ENCODE measurements around the gene SLC30A3. TPM values are rescaled to one million over a fixed set of nuclear protein-coding genes. Genes with fewer than 3 reads are reported as not detected.

The SLC30A3 gene
- total RNA-seq, 1 donor from 2014 or later: 1.7 TPM

DNA sequence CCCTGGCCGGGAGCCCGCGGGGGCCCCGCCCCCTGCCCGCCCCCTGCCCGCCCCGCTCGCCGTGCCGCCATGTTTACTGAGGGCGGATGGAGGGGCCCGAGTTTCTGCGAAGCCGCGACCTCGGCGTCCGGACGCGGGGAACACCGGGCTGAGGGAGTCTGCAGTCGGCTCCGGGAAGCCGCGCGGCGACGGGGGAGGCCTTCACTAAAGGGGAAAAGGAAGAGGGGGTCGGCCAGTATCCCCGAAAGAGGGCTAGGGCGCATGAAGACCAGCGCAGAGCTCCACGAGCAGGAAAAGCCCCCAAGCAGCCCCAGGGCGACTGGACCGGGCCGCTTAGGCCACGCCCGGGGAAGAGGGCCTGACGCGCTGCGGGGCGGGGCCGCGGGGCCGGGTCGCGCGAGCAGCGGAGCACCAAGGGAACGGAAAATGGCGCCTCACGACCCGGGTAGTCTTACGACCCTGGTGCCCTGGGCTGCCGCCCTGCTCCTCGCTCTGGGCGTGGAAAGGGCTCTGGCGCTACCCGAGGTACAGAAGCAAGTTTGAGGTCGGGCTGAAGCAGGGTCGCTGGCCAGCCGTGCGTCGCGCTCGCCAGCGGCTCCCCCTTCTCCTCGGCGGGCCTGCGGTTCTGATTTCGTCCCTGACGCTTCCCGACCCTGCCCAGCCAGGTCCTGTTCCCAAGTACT is 50.8 kb downstream of the SLC30A3 start, which contains the start of the genes ATRAID and SLC5A6:
Gene ATRAID, plus strand, starts transcription at position 99 of the 683 bp plus-strand sequence. Its CDS starts 328 bp downstream, at position 427.
Gene SLC5A6, minus strand, starts transcription at position 326 of the 683 bp plus-strand sequence. CDS start 4,618 bp downstream, outside the sequence.
- peak; percentile 88 for DNase-seq (ENCODE audit: low spot score)
- Mint-ChIP-seq H3K36me3 (ENCODE audit: low read depth) (peaks cover 60% of the 10 kb centered on the region), H3K27me3 (ENCODE audit: low read depth) (no peaks in the 10 kb centered on the region), H3K4me3 (ENCODE audit: low read depth) (peak within 1 kb of the TSS; percentile 98), H3K27ac (peak within 1 kb of the TSS; percentile 99), H3K4me1 (ENCODE audit: low read depth) (peaks cover 32% of the 10 kb centered on the region), H3K9me3 (no peaks in the 10 kb centered on the region)
- intact Hi-C loops (cut with micrococcal nuclease): loop anchor here (1.0 to 5.0 kb wide), 4 partner anchors 78 to 161 kb away; partner anchors contain the start of genes AGBL5, EIF2B4, KHK and PREB

DNA sequence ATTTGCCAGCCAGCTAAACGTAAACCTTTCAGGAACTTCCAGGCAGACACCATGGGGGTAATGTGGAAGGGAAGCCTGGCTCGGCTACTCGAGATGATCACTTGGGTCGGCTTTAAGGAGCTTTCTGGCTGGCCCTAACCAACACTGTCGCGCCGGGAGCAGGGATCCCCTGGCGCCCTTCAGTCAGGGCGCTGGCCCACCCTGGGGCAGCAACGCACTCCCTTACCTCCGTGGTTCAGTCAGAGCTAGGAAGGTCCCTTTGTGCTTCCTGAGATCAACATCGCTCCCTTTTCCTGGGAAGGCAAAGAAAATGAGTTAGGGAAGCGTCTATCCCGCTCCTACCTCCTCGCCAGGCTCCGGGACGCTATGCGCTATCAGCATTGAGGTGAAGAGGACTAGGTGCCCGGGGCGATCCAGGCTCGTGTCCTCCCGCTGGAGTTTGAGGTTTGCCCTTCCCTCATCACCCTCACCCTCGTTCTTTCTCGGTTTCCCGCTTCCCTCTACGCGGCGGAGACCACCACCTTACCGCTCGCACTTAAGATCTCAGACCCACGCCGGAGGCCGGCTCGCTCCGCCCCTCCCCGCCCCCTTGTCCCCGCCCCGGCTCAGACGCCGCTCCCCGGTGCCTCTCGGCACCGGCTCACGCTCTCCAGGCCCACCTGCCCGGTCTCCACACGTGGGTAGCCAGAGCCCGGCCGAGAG is 51.5 kb downstream of the SLC30A3 start:
- Mint-ChIP-seq H3K4me1 (ENCODE audit: low read depth) (peaks cover 25% of the 10 kb centered on the region), H3K36me3 (ENCODE audit: low read depth) (peaks cover 60% of the 10 kb centered on the region), H3K4me3 (ENCODE audit: low read depth) (peak overlapping the region; percentile 98), H3K27me3 (ENCODE audit: low read depth) (no peaks in the 10 kb centered on the region), H3K27ac (peak overlapping the region; percentile 64), H3K9me3 (no peaks in the 10 kb centered on the region)
- intact Hi-C loops (cut with micrococcal nuclease): loop anchor here (5.0 kb wide), 2 partner anchors 124 to 161 kb away; partner anchors contain the start of genes EIF2B4, KHK and SNX17
- no peak for DNase-seq (ENCODE audit: low spot score)

DNA sequence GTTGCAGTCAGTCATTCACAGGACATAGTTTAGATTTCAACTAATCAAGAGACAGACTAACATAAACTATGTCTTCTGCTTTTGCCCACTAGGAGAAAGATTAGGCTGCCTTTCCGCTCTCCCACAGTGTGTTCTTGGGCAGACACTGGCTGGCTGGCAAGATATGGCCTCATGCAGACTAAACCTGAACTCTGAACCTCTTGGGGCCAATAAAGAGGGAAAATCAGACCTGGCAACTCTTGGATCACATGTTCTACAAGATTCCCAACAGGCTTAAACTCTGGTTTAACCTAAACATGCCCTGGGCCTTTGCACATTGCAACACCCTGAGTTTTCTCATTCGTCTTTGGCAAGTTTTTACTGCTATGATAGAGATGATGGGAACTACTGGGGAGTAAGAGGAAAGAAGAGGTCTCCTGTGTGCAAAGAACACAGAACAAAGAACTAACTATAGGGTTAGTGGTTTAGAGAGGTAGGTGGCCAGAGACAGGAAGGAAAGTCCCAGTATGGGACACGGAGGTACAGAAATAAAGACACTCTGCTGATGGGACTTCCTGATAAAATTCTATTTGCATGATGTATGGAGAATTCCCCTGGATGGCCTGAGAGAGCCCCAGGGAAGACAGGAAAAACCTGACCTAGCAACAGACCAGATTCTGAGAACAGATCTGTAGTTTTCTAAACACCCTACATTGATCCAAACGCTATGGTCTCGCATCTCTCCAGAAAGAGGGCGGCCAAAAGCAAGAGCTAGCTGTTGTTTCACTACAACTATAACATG is 53.0 kb downstream of the SLC30A3 start:
- Mint-ChIP-seq H3K27me3 (ENCODE audit: low read depth) (no peaks in the 10 kb centered on the region), H3K4me1 (ENCODE audit: low read depth) (peaks cover 20% of the 10 kb centered on the region)

DNA sequence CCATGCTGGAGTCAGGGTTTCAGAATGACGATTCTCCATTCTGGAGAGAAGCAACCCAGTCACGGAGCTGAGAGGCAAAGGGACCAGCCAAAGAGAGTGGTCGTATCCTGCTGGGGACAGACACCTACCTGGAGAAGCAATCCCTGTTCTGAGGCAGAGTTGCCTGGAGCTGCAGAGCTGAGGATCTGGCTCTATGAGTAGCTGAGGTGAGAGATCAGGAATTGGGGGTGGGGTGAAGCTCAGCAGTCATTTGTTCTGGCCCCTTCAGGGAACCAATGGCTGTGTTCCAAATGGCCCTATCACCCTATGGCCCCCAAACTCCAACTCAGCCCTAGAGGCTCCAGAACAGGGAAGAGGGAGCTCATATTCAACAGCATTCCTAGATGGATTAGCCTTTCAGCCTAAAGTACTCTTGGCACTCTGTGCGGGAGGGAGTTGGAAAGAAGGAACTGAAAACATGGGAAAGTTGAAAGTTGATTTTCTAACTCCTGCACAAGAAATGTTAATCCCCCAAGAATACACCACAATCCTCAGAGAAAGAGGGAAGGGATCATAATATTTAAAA is 54.3 kb downstream of the SLC30A3 start:
- no peak overlapping the region for H3K4me3 Mint-ChIP-seq (ENCODE audit: low read depth)
- H3K4me1 Mint-ChIP-seq (ENCODE audit: low read depth): peaks cover 17% of the 10 kb centered on the region
- DNase-seq (ENCODE audit: low spot score): no peak
- intact Hi-C loops (cut with micrococcal nuclease): no loop called here
- H3K9me3 Mint-ChIP-seq: no peaks in the 10 kb centered on the region
- no peaks in the 10 kb centered on the region for H3K27me3 Mint-ChIP-seq (ENCODE audit: low read depth)
- H3K27ac Mint-ChIP-seq: no peak overlapping the region
- H3K36me3 Mint-ChIP-seq (ENCODE audit: low read depth): peaks cover 63% of the 10 kb centered on the region

More for the DNA sequence above, 53.0 kb downstream of the SLC30A3 start:
- Mint-ChIP-seq H3K27ac (peak overlapping the region; percentile 44), H3K4me3 (ENCODE audit: low read depth) (peak overlapping the region; percentile 35), H3K9me3 (no peaks in the 10 kb centered on the region), H3K36me3 (ENCODE audit: low read depth) (peaks cover 64% of the 10 kb centered on the region)
- DNase-seq (ENCODE audit: low spot score): no peak
- intact Hi-C loops (cut with micrococcal nuclease): loop anchor here (5.0 kb wide), 2 partner anchors 123 to 162 kb away; partner anchors contain the start of genes EIF2B4, KHK and SNX17

DNA sequence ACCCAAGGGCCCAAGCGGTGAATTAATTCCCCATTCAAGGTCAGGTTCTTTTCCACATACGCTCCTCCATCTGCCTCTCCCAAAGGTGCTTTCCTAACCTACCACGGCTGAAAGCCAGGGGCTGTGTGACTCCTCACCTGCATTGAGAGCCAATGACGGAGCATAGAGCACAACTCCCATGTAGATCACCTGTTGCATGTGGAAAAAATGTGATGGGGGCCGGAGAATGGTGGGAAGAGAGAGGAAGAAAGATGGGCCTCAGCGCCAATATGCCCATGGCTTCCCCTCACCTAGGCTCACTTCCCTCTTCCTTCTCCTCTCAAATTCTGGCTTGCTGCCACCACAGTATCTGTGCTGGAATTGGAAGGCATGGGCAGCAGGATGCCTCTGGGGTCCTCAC is 56.5 kb downstream of the SLC30A3 start:
- H3K9me3 Mint-ChIP-seq: no peaks in the 10 kb centered on the region
- peaks cover 18% of the 10 kb centered on the region for H3K4me1 Mint-ChIP-seq (ENCODE audit: low read depth)
- no peak overlapping the region for H3K4me3 Mint-ChIP-seq (ENCODE audit: low read depth)
- no peak for DNase-seq (ENCODE audit: low spot score)
- no peak overlapping the region for H3K27ac Mint-ChIP-seq
- H3K27me3 Mint-ChIP-seq (ENCODE audit: low read depth): no peaks in the 10 kb centered on the region
- peaks cover 71% of the 10 kb centered on the region for H3K36me3 Mint-ChIP-seq (ENCODE audit: low read depth)
- intact Hi-C loops (cut with micrococcal nuclease): no loop called here

DNA sequence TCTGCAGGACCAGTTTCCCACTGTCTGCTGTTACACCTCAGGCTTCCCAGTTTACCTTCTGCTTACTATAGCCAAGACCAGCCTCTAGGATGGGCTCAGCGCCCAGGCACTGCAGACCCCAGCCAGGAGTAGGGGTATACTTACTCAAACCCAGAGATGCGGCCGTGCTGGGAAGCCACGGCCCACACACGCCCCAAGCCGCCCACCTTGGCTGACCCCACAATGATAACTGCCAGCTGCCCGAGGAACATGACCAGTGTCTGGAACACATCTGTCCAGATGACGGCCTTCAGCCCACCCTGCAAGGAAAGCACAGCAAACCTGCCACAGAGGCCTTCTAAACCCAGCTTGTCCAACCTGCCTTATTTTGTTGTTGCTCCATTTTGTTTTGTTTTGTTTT is 57.6 kb downstream of the SLC30A3 start:
- Mint-ChIP-seq H3K27ac (no peak overlapping the region), H3K36me3 (ENCODE audit: low read depth) (peaks cover 74% of the 10 kb centered on the region), H3K27me3 (ENCODE audit: low read depth) (no peaks in the 10 kb centered on the region), H3K4me1 (ENCODE audit: low read depth) (peaks cover 18% of the 10 kb centered on the region), H3K4me3 (ENCODE audit: low read depth) (no peak overlapping the region), H3K9me3 (no peaks in the 10 kb centered on the region)
- intact Hi-C loops (cut with micrococcal nuclease): no loop called here
- no peak for DNase-seq (ENCODE audit: low spot score)

DNA sequence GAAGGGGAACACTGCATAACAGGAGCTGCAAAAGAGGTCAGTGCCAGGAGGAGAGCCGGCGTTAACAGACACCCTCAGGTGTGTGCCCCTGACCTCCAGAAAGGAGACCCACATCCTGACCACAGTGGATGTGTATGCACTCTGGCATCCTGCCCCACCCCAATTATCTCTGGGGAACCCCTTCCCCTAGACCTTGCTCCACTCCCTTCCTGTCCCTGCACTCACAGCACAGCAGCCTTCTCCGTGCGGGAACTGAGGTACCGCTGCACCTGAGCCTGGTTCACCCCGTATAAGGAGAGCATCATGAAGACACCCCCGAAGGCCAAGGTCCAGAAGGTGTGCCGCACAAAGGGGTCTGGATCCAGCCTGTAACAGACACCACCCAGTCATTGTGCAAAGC is 58.3 kb downstream of the SLC30A3 start:
- Mint-ChIP-seq H3K4me1 (ENCODE audit: low read depth) (peaks cover 11% of the 10 kb centered on the region), H3K9me3 (no peaks in the 10 kb centered on the region), H3K36me3 (ENCODE audit: low read depth) (peaks cover 68% of the 10 kb centered on the region), H3K4me3 (ENCODE audit: low read depth) (no peak overlapping the region), H3K27me3 (ENCODE audit: low read depth) (no peaks in the 10 kb centered on the region), H3K27ac (no peak overlapping the region)
- intact Hi-C loops (cut with micrococcal nuclease): no loop called here
- no peak for DNase-seq (ENCODE audit: low spot score)

DNA sequence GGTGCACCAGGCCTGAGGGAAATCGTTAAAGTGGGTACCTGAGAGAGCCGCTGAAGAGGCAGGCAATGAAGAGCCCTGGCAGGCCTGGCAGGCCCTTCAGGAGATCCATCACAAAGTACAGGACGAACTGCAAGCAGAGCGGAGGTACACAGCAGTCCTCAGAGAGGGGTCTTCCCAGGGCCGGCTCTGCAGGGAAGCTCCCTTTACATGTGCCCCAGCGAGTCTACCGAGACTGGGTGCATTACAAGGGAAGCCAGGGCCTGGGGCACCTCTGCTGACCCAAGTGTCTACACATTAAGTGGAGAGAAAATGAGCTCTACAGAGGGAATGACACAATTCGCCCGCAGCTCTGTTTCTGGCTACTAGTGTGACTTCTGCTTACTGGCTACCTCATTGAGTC is 59.1 kb downstream of the SLC30A3 start:
- Mint-ChIP-seq H3K4me1 (ENCODE audit: low read depth) (peaks cover 6% of the 10 kb centered on the region), H3K36me3 (ENCODE audit: low read depth) (peaks cover 60% of the 10 kb centered on the region), H3K9me3 (no peaks in the 10 kb centered on the region), H3K27me3 (ENCODE audit: low read depth) (no peaks in the 10 kb centered on the region), H3K4me3 (ENCODE audit: low read depth) (no peak overlapping the region), H3K27ac (no peak overlapping the region)
- intact Hi-C loops (cut with micrococcal nuclease): no loop called here
- no peak for DNase-seq (ENCODE audit: low spot score)

Other genes with a start within 250 kb of the SLC30A3 start
- 96.3 and 102 TPM in 2 replicates for gene TMEM214, start 230.1 kb downstream of the SLC30A3 start, total RNA-seq
- 12.5 and 13.8 TPM in 2 replicates for gene AGBL5, start 211.4 kb downstream of the SLC30A3 start, total RNA-seq
- 330 and 341 TPM in 2 replicates for gene OST4, start 191.4 kb downstream of the SLC30A3 start, total RNA-seq
- 0.87 and 0.94 TPM in 2 replicates for gene EMILIN1, start 184.4 kb downstream of the SLC30A3 start, total RNA-seq
- gene KHK, start 176.3 kb downstream of the SLC30A3 start, total RNA-seq: 12.3 and 13.4 TPM in 2 replicates
- 8.1 and 9.0 TPM in 2 replicates for gene CGREF1, start 143.9 kb downstream of the SLC30A3 start, total RNA-seq
- gene ABHD1, start 139.2 kb downstream of the SLC30A3 start, total RNA-seq: 1.2 and 1.5 TPM in 2 replicates
- gene PREB, start 128.4 kb downstream of the SLC30A3 start, total RNA-seq: 79.8 and 82.6 TPM in 2 replicates
- gene PRR30, start 123.6 kb downstream of the SLC30A3 start, total RNA-seq: not detected in 2 replicates
- not detected in 2 replicates for gene TCF23, start 114.0 kb downstream of the SLC30A3 start, total RNA-seq
- 107 and 114 TPM in 2 replicates for gene ATRAID, start 51.0 kb downstream of the SLC30A3 start, total RNA-seq
- 70.7 and 73.9 TPM in 2 replicates for gene SLC5A6, start 50.8 kb downstream of the SLC30A3 start, total RNA-seq
- 141 and 146 TPM in 2 replicates for gene CAD, start 45.7 kb downstream of the SLC30A3 start, total RNA-seq
- not detected in 2 replicates for gene DNAJC5G, start 12.4 kb upstream of the SLC30A3 start, total RNA-seq
- gene TRIM54, start 19.4 kb upstream of the SLC30A3 start, total RNA-seq: 0.21 and 0.25 TPM in 2 replicates
- gene UCN, start 45.4 kb upstream of the SLC30A3 start, total RNA-seq: 0.94 and 1.3 TPM in 2 replicates
- 80.4 and 82.6 TPM in 2 replicates for gene MPV17, start 60.0 kb upstream of the SLC30A3 start, total RNA-seq
- gene GTF3C2, start 93.7 kb upstream of the SLC30A3 start, total RNA-seq: 65.8 and 66.9 TPM in 2 replicates
- gene EIF2B4, start 107.3 kb upstream of the SLC30A3 start, total RNA-seq: 43.4 and 44.8 TPM in 2 replicates
- 117 and 120 TPM in 2 replicates for gene SNX17, start 107.6 kb upstream of the SLC30A3 start, total RNA-seq
- 11.7 and 12.8 TPM in 2 replicates for gene ZNF513, start 117.7 kb upstream of the SLC30A3 start, total RNA-seq
- 159 and 163 TPM in 2 replicates for gene PPM1G, start 146.5 kb upstream of the SLC30A3 start, total RNA-seq
- gene NRBP1, start 165.6 kb upstream of the SLC30A3 start, total RNA-seq: 98.0 and 106 TPM in 2 replicates
- gene KRTCAP3, start 179.3 kb upstream of the SLC30A3 start, total RNA-seq: 6.2 and 7.5 TPM in 2 replicates
- gene IFT172, start 226.7 kb upstream of the SLC30A3 start, total RNA-seq: 16.4 and 18.8 TPM in 2 replicates
- gene FNDC4, start 232.2 kb upstream of the SLC30A3 start, total RNA-seq: 0.18 and 0.30 TPM in 2 replicates
- not detected in 2 replicates for gene GCKR, start 233.8 kb upstream of the SLC30A3 start, total RNA-seq

All from activated T-helper 2 cell treated with anti-CD3 and anti-CD28 coated beads, Interferon-gamma antibody, Interleukin-2, Interleukin-4, amounts not matched to agents 10 μg/mL and 5 μg/mL and 100 μg/mL, durations not matched to agents 14 hours and 24 hours and 36 hours (primary cell).